Colon (tissue), 2 donors: ENCODE results near the gene SIRT2.
"Not testable (repeated sequence)": the region's sequence is repeated elsewhere in the genome, so short reads cannot be mapped to it uniquely, and the experiment has no call there.

Experiments
- FAIRE-seq: peaks from 2 replicates; lab custom pipeline; 2012; peaks lifted over from hg19 to GRCh38; lab: Jason Lieb, UNC
- donor health status: control.
- donor health status: control.

The SIRT2 gene

GRCh38 chr19:38899447-38900201 lies at the start of gene SIRT2, which contains the start of gene NFKBIB:
SIRT2 (minus strand) TSS chr19:38899618; CDS start chr19:38899521, 97 bp downstream.
NFKBIB (plus strand) TSS chr19:38899969; CDS start chr19:38900033, 64 bp downstream.
- FAIRE-seq, result peak; percentile 86

- FAIRE-seq, result no peak
Observed at GRCh38 chr19:38946229-38947010, 47.0 kb upstream of the SIRT2 start.

DNA sequence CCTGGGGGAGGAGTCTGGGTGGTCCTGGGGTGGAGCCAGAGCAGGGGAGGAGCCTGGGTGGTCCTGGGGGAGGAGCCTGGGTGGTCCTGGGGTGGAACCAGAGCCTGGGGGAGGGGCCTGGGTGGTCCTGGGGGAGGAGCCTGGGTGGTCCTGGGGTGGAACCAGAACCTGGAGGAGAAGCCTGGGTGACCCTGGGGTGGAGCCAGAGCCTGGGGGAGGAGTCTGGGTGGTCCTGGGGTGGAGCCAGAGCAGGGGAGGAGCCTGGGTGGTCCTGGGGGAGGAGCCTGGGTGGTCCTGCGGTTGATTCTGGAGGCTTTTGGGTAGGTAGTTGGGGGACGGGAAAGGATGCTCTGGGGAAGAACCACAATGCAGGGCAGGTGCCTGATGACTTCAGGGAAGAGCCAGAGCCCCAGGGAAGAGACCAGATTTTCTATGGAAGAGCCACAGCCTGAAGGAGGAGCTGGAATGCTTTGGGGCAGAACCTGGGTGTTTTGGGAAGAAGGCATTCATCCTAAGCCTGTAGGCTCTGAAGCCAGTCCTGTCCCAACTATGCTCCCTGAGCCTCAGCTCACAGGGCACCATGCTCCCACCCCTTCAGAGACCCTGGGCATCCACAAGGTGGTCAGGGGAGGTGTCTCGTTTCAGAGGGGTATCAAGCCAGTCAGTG lies 46.3 kb upstream of the SIRT2 start:
- FAIRE-seq, result no peak

GRCh38 chr19:38944981-38945506 lies 45.6 kb upstream of the SIRT2 start:
- no peak for FAIRE-seq

DNA sequence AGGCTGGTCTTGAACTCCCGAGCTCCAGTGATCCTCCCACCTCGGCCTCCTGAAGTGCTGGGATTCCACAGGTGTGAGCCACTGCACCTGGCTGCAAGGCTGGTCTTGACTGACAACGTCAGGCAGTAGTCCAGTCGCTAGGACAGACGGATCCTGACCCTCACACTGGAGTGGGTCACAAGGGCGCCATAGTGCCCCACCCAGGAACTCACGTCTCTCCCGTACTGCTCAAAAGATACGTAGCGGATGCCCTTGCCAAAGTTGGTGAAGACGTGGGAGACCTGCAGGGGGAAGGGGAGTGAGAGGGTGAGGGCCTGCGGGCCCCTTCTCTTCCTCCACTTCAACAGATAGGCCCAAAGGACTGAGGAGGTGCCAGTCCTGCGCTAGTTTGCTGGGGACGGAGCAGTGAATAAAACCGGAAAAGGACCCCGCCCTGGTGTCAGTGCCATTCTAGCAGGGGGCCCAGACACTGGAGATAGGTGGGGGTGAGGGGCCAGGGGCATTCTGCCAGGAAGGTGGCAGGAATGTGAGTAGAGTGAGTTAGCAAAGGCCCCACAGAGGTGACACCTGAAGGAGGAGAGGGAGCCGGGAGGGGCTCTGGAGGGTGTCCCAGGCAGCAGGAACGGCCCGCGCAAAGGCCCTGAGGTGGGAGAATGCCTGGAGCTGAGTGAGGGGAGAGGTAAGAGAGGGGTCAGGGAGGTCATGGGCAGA lies 43.2 kb upstream of the SIRT2 start:
- FAIRE-seq, result no peak

- no peak for FAIRE-seq
Observed at GRCh38 chr19:38941979-38942378, 42.6 kb upstream of the SIRT2 start.

GRCh38 chr19:38941466-38941865 lies 42.0 kb upstream of the SIRT2 start:
- not testable (repeated sequence) for FAIRE-seq

DNA sequence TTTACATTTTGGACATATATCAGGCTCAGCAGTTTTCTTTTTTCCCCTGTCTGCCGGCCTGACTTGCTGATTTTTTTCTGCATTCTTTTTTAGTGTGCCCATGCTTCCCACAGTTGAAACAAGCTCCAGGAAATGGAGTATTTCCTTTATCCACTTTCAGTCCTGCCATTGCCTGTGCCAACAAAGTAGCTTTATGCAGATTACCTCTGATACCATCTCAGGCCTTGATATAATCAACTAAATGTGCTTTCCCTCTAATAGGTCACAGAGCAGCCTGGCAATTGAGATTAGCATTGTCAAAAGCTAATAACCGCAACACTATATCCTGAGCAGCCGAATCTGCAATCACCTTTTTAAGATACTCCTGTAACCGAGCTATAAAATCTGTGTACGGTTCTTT lies 40.5 kb upstream of the SIRT2 start:
- FAIRE-seq, result no peak

DNA sequence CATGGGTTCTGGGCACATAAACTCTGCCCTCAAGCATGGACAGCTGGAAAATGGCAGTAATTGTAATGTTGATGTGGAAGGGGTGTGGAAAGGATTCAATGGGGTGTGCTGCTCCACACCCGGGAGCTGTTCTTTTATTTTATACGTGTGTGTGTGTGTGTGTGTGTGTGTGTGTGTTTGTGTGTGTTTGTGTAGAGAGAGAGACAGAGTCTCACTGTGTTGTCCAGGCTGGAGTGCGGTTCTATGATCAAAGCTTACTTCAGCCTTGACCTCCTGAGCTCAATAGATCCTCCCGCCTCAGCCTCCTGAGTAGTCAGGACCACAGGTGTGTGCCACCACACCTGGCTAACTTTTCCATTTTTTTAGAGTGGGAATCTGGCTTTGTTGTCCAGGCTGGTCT lies 34.1 kb upstream of the SIRT2 start:
- no peak for FAIRE-seq

DNA sequence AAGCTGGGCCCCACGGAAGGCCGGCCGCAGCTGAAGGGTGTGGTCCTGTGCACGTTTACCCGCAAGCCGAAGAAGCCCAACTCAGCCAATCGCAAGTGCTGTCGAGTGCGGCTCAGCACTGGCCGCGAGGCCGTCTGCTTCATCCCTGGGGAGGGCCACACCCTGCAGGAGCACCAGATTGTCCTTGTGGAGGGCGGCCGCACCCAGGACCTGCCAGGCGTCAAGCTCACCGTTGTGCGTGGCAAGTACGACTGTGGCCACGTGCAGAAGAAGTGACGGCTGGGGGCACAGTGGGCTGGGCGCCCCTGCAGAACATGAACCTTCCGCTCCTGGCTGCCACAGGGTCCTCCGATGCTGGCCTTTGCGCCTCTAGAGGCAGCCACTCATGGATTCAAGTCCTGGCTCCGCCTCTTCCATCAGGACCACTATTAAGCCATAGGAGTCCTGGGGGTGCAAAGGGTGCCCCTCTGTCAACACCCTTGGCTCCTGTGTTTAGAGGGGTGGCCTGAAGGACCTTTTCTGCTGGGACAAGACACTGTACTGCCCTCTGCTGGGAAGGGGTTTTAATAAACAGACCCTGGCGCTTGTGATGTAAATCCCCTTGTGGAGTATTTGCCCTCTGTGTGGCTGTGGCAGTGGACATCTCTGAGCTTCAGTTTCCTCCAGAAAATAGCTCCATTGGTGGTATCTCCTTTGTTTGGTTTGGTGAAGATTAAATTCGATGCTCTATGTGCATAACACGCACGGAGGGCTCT lies 33.2 kb upstream of the SIRT2 start:
- FAIRE-seq, result no peak

DNA sequence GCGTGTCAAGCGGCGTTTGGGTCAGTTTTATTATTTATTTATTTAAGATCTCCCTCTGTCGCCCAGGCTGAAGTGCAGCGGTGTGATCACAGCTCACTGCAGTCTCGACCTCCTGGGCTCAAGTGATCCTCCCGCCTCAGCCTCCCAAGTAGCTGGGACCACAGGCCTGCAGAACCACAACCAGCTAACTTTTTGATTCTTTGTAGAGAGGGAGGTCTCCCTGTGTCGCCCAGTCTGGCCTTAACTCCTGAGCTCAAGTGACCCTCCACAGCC lies 32.0 kb upstream of the SIRT2 start:
- no peak for FAIRE-seq

DNA sequence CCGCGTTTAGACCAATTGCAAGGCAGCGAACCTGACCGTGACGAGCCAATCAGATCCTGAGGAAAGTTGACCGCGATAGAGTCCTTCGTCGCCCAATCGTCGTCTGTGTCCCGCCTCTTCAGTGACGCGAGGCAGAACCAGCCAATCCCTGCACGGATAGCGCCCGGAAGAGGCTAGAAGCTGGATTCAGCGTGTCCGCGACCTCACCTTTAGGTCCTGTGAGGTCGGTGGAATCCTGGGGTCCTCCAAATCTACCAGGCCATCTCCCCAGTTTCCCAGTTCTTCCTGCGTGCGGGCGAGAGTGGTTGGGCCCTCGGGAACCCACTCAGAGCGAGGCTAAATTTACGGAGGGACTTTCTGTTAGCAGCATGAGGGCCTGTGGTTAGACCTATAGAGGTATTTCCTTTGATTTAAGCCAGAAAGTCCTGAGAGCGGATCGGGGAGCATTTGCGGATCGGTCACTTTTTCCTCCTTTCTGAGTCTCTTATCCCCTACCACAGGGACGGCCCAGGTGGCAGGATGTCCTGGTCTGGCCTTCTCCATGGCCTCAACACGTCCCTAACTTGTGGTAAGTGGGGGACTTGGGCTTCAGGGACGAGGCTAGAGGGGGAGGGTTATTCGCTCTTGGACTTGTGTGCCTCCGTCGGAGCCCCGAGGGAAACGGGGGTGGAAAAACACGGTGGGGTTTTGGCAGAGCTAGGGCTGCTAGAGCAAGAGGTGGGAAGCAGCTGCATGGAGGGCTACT lies 31.5 kb upstream of the SIRT2 start, which contains the start of gene MRPS12:
Gene MRPS12, plus strand, starts transcription at position 169 of the 745 bp plus-strand sequence. Its CDS starts 351 bp downstream, at position 520.
- FAIRE-seq, result peak; percentile 18

DNA sequence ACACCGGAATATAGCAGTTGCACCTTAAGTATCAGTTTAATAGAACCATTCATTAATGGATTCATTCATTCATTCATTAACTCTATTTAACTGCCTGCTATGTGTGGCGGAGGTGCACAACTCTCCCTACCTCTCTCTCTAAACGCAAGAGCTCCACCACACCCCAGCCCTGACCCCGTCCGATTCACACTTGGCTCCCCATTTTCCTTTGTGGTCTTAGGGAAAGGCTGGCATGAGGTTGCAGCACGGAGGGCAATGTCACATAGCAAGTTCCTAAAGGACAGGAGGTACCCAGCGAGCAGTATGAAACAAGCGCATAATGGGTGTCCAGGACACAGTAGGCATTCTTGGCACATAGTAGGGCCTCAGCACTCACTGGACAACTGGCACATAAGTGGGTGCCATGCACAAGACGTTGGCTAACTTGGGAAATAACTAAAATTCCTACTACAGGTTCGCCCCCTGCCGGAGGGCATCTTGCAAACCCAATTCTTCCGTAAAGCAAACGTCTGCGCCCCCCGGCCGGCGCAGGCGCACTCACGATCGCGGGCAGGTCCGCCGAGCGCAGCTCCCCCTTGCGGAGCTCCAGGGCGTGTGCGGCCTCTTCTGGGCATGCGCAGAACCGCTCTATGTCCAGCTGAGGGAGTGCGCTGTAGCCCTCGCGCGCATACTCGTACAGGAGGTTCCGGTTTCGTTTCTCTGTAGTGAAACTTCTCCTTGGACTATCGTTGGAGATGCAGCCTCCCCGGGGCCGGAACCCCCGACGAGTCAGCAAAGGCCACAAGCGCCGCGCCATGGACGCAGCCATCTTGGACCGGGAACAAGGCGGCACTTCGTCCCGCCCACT lies 30.7 kb upstream of the SIRT2 start, which contains the start of gene SARS2:
Gene SARS2, minus strand, starts transcription at position 835 of the 847 bp plus-strand sequence. Its CDS starts 27 bp downstream, at position 808.
- FAIRE-seq, result no peak

- FAIRE-seq, result no peak
Observed at GRCh38 chr19:38928391-38929001, 29.1 kb upstream of the SIRT2 start.

DNA sequence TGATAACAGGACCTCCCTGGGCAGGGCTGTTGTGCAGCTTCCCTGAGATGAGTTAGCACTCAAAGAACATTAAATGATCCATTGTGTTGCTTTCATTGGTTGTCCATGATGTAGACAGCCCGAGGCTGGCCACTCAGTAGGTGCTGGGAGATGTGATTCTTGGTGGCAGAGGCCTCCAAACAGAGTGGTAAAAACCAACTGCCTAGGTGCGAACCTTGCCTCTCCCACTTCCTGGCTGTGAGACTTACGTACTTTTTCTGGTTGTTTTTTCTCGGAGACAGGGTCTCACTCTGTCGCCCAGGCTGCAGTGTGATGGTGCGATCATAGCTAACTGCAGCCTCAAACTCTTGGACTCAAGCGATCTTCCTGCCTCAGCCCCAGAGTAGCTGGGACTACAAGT lies 25.0 kb upstream of the SIRT2 start:
- FAIRE-seq, result no peak

DNA sequence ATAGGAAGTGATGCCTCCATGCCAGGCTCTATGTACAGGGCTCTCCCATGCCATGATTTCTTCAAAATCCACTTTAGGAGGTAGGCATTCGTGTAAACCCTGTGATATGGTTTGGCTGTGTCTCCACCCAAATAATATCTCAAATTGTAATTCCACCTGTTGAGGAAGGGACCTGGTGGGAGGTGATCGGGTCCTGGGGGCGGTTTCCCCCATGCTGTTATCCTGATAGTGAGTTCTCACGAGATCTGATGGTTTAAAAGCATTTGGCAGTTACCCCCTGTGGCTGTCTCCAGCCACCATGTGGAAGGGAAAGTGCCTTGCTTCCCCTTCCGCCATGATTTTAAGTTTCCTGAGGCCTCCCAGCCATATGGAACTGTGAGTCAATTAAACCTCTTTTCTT lies 23.1 kb upstream of the SIRT2 start:
- FAIRE-seq, result no peak

- FAIRE-seq, result no peak
Observed at GRCh38 chr19:38921420-38922274, 22.2 kb upstream of the SIRT2 start.
